ELR (cell line): ENCODE measurements around the gene DOC2A.
"Not testable (repeated sequence)": the region's sequence is repeated elsewhere in the genome, so short reads cannot be mapped to it uniquely, and the experiment has no call there.

Experiments
- DNase-seq: peaks from one replicate; pipeline ENCODE4 v3.0.0-alpha.2; 2015; ENCODE audit warnings: low read depth

Gene DOC2A

DNA sequence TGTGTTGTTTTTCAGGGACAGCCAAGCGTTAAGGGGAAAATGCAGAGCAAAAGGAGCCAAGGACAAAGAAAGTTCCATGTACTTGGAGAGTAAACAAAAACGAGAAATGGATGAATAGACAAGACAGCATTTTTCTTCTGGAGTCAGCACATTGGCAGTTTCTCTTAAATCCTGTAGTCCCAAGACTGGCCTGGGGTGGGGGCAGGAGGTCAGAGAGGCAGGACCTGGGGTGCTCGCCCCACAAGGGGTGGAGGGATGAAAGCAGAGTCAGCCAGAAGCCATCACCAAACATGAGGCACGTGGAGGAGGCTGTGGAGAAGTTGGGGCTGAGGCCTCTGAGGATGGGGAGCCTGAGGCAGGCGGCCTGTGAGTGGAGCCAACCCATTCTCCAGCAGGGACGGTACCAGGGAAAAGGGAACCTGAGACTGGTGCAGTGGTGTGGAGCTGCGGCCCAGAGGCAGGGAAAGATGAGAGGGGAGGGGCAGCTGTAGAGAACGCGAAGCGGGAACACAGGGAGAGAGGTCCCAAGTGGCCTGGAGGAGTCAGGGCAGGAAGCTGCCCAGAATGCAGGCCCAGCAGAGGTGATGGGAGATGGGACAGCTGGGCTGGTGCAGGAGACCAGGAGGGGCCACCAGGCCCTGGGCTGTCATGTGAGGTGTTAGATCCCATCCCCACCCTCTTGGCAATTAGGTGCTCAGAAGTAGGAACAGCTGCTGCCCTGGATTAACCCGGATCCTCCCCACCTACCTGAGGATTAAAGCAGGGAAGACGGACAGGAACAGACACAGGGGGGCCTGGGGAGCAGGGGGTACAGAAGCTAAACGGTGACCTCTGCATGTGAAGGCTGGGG lies 17.0 kb upstream of the DOC2A start:
- no peak for DNase-seq

DNA sequence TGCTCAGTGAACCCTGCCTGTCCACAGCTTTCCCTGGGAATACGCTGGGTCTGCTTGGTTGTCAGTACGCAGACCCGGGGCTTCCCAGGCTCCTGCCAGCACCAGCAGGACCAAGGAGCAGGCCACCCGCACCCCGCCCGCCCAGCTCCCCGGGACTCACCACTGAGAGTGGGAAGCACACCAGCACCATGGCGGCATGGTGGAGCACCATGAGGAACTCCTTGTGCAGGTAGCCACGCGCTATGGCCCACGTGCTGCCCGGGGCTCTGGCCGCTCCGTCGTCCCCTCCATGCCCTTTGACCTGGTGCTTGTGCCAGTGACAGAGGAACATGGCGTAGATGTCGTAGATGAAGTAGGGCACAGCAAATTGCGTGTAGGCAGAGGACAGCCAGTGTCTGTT lies 15.6 kb upstream of the DOC2A start:
- no peak for DNase-seq

DNA sequence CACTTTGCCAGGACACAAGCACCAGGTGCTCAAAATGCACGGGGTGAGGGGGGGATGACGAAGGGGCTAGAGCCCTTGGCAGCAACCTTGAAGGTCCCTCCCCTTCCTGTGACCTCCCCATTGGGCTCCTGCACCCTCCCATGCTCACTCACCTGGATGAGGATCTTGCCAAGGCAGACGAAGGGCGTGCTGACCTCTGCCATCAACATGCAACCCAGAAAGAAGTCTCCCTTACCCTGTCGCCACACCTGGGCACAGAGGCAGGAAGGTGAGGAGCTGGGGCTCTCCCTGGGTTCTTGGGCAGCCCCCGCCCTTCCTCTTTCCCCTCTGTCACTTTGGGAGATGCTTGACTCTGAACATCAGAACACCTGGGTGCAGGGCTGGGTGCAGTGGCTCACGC lies 14.7 kb upstream of the DOC2A start:
- no peak for DNase-seq

DNA sequence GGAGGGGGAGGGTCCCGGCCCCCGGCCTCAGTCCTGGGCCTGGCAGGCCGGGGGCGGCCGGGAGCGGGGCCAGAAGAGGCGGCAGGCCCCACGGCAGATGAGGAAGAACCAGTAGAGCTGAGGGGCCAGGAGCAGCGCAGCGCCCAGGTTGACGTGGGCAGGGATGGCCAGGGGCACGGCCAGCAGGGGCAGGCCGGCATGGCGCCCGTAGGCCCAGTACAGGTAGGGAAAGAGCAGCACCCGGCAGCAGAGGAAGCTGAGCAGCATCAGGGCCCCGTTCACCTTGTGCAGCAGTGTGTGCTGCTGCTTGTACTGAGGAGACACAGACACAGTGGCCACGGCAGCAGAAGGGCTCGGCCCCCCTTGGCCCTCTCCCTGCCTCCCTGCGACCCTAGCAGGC lies 14.3 kb upstream of the DOC2A start:
- no peak for DNase-seq

DNA sequence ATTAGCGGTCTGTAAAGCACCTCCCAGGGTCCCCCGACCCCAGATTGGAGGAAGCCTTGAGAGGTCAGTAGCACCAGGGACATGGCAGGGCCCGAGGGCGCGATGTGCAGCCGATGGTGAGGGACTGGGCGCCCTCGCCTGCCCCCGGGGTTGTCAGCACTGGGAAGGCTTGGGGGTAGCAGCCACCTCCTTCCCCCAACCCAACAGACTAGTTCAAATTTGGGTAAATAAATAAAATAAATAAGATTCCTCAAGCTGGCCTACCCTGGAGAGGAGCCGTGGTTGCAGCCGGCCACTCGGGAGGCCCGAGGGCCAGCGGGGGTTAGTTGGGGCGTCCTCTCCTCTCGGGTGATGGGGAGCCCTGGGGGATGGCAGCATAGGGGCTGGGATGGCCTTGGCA lies 13.6 kb upstream of the DOC2A start:
- no peak for DNase-seq

DNA sequence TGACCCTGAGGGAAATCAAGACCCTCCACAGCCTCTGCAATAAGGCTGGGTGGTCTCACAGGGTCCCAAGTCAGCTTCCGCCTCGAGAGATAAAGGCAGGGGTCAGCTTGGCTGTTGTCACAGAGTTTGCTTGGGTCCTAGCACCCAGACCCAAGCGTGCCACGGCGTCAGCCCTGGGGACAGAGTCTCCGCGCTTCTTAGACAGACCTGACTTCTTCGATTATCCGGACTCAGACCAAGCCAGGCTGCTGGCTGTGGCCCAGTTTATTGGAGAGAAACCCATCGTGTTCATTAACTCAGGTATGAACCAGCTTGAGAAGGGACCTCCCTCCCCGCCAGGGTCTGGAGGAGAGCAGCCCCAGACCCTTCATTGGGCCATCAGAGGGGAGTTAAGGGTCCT lies 12.8 kb upstream of the DOC2A start:
- DNase-seq, result no peak

DNA sequence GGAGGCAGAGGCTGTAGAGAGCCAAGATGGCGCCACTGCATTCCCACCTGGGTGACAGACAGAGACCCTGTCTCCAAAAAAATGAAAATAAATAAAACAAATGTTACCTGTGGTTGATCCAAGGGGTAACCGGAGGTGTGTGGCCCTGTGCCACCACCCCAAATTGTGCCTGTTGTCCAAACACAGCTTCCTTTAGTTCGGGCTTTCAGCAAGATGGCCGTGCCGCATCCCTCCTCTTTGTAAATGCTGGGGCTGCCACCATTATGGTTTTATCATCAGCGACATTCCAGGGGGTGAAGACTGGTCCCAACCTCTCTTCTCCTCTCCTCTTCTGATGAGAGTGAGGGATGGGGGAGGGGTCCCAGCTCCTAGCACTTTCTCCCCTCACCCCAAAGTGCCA lies 12.1 kb upstream of the DOC2A start, which contains the start of gene C16orf92:
TSS of gene C16orf92 (plus strand) at position 312 of the 400 bp plus-strand sequence. CDS start 143 bp downstream, outside the sequence.
- DNase-seq, result no peak

DNA sequence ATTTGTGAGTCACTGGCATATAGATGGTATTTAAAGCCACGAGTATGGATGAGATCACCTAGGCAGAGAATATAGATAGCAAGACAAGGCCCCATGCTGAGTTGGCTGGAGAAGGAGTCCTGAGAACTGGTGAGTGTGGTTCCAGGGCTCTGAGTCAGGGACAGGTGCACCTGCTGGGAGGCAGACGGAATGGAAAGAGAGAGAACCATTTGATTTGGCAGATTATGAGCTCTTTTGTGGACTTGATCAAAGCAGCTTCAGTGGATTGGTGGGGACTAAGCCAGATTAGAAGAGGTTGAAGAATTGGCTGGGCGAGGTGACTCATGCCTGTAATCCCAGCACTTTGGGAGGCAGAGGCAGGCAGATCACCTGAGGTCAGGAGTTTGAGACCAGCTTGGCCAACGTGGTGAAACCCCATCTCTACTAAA lies 7.9 kb upstream of the DOC2A start:
- DNase-seq, result peak; percentile 62

DNA sequence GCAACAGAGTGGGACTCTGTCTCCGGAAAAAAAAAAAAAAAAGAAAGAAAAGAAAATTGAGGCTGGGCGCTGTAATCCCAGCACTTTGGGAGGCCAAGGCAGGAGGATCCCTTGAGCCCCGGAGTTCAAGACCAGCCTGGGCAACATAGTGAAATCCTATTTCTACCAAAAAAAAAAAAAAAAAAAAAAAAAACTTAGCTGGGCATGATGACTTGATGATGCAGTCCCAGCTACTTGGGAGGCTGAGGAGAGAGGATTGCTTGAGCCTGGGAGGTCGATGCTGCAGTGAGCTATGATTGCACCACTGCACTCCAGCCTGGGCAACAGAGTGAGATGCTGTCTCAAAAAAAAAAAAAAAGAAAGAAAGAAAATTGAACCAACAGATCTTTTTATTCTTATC lies 7.1 kb upstream of the DOC2A start:
- DNase-seq, result not testable (repeated sequence)

DNA sequence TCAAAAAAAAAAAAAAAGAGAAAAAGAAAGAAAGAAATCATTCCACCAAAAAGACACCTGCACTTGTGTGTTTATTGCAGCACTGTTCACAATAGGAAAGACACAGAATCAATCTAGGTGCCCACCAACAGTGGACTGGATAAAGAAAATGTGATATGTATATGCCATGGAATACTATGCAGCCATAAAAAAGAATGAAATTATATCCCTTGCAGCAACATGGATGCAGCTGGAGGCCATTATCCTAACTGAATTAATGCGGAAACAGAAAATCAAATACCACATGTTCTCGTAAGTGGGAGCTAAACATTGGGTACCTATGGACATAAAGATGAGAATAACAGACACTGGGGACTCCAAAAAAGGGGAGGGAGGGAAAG lies 6.4 kb upstream of the DOC2A start:
- DNase-seq, result no peak

DNA sequence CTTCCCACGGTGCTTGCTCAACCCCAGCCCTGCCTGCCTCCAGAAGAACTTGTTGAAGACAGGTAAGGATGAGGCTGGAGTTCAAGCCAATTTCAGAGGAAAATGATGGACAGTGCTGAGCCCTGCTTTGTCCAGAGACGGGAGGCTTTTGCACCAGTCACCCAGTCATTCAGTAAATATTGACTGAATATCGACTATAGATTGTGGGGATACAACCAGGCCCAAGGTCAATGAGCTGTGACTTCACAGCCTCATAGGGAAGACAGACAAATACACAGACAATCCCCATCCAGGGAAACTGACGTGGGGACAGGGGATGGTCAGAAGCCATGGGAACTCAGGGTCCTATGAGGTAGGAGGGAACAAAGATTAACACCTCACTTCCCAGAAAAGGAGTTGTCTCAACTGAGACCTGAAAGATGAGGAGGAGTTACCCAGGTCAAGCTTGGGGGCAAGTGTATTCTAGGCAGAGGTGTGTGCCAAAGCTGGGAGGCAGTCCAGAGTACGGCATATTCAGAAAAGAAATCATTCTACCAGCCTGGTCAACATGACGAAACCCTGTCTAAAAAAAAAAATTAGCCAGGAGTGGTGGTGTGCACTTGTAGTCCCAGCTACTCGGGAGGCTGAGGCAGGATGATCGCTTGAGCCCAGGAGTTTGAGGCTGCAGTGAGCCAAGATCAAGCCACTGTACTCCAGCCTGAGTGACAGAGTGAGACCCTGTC lies 5.9 kb upstream of the DOC2A start:
- no peak for DNase-seq

DNA sequence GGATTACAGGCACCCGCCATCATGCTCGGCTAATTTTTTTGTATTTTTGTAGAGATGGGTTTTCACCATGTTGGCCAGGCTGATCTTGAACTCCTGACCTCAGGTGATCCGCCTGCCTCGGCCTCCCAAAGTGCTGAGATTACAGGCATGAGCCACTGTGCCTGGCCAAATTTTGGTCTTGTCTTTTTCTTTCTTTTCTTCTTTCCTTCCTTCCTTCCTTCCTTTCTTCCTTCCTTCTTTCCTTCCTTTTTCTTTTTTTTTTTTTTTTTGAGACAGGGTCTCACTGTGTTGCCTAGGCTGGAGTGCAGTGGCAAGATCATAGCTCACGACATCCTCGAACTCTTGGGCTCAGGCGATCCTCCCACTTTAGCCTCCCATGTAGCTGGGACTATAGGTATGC lies 4.6 kb upstream of the DOC2A start:
- DNase-seq, result not testable (repeated sequence)

DNA sequence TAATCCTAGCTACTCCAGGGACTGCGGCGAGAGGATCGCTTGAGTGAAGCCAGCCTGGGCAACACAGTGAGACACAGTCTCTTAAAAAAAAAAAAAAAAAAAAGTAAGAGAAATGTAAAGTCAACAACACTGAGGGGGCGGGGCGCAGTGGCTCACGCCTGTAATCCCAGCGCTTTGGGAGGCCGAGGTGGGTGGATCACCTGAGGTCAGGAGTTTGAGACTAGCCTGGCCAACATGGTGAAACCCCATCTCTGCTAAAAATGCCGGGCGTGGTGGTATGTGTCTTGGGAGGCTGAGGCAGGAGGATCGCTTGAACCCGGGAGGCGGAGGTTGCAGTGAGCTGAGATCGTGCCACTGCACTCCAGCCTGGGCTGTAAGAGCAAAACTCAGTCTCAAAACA lies 1.8 kb upstream of the DOC2A start:
- not testable (repeated sequence) for DNase-seq

DNA sequence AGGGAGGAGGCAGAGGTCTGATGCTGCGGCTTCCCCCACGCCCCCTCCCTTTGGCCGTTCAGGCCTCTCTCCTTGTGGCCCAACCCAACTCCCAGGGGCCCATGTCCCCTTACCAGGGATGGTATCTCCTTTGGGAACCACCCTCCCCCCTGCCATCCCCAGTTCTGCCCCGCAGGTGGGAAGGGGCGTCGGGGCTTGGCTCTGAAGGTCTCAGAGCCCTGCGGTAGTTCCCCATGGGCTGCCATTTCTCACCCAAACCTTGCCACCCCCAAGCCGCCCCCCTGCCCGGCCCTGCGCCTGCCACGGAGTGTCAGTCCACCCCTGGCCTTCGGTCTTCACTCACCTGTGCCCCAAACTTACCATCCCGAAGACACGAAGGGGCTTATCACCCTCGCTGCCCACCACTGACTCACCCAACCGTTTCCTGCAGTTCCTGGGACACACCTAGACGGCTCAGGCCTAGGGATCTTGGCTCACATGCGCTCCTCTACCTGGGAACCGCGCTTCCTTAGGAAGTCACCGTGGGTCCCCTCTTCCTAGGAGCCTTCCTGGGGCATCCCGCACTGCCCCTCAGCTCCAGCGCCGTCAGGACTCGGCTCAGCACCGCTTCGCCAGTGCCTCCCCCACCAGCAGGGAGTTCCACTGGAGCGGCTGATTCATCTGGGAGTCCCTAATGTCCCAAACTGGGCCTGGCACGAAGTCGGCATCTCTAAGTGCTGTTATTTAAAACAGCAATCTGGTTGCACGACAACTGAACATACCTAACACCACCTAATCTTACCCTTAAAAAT lies 1.1 kb upstream of the DOC2A start:
- no peak for DNase-seq

DNA sequence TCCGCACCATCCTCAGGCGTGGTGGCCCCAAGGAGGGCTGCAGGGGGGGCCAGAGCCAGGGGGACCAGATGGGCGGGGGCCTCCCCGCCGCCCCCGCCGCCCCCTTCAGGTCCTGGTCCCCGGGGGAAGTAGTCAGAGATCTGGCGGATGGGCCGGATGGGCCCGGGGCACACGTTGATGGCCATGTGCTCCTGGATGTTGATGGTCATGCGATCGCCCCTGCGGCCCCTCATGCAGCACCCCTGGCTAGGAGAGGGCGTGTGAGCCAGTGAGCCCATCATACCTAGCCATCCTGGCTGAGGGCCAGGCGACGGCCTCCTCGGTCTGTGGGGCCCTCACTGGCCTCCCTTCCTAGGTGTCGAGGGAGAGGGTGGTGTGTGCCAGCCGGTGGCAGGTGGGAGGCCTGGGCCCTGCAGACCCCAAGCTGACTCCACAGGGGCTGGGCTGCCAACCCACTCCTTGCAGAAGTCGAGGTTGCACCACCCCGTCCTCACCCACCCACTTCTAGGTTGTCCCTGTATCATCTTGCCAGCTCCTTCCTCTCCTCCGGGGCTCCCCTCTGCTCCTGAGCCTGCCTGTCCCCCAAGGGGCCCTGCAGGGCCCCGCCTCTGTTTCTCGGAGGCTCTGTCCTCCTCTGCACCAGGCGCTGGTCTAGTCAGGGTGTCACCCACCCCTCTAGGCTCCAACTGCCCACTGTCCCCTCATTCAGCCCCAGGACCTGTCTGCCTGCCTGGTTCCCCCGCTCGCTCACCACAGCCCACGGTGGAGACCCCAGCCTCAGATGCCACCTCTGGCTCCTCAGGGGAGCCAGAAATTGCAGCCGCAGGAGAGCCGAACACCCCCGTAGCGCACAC lies 610 bp downstream of the DOC2A start:
- DNase-seq, result no peak

DNA sequence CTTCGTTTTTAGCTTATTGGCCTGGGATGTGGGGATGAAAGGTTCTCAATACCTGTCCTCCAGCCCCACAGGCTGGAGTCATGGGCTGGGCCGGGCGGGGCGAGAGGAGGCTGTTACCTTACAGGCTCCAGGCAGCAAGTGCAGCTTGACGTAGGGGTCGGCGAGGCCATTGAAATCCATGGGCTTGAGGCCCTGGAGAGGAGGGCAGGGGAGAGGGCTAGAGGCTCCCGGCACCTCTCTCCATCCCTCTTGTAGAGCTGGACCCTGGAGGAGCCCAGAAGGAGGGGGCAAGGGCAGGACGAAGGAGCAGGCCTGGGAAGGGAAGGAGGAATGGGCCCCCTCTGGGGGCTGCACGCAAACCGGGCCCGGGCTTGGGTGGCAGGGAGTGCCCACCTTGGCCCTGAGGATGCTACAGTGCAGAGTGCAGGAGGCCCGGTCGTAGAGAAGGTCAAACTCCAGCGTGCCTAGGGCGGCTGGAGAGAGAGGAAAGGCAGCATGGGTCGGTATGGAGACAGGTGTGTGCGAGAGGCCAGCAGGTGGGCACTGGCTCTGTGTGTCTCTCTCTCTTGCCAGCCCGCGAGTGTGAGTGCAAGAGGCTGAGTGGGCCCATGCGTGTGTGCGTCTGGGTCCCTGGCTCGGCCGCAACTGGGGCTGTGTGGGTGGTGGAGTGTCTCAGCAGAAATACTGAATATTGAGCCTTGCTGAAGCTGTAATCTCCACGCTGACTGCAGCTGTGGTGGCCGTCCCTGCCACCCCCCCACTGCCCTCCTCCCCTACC lies 1.6 kb downstream of the DOC2A start:
- no peak for DNase-seq

DNA sequence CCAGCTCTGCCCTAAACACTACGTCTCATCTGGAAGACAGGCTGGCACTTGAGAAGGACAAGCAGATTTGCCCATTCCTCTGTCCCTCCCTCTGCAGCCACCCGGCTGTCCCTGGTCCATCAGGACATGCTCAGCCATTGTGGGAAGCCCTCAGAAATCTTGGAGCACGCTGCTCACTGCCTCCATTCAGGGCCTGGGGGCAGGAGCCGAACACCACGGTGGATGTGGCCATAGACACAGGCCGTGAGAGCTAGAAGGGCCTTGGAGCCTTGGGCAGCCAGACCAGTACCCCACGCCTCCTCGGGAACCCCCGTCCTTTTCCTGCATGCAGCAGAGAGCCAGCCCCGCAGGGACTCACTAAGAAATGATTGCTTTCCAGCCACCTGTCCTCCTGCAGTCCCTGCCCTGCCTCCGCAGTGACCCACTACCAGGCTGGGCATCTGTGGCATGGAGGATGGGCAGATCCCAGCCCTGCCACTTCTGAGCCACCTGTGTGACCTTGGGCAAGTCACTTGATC lies 3.4 kb downstream of the DOC2A start:
- DNase-seq, result no peak

DNA sequence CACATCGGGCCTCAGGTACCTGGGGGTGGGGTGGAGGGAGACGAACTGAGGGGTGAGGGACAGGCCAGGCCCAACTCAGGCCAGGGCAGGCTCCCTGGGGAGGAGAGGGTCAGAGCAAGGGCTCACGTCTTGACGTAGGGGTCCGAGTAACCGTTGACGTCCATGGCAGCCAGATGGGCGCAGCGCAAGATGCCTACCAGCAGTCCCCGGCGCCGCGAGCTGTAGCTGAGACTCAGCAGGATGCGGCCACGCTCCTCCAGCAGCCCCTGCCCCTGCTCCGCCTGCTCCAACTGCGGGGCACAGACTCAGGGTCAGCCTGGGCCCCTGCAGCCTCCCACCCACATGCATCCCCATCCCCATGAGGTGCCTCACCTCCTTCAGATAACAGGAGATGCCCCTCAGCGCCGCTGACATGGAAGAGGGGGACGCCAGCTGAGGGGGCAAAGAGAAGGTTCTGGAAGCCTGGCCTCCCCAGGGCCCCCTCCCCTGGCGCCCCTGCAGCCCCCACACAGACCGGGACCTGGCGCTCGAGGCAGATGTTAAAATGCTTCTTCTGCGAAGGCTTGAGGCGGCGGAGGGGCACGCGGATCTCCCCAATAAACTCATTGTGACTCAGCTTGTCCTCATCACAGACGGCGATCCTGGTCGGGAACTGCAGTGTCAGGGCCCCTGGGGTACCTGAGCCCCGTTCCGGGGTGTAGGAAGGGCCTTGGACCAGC lies 4.0 kb downstream of the DOC2A start:
- no peak for DNase-seq

DNA sequence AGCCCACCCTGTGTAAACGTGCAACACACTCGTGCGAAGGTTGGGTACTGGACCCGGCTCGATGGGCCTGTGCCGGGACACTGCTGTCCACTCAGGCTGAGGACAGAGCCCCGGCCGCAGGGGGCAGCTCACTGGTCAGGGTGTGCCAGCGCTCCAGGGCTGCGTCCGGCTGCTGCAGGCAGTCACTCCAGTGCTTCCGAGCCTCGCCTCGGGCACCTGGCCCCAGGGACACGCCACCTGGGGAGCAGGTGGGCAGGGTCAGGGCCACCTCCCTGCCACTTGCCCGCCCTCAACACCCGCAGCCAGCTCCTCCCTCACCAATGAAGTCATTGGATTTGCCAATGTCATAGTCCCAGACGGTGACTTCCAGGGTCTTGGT lies 4.7 kb downstream of the DOC2A start:
- DNase-seq, result no peak
